Heart left ventricle (tissue), 16 donors: Measurements from ENCODE around the gene SRF. TPM values are rescaled to one million over a fixed set of nuclear protein-coding genes. Genes with fewer than 3 reads are reported as not detected.

Experiments used
- ATAC-seq, 4 donors: fragments of 200-7000 bp; cut with Tn5 transposase; one replicate each; pipeline ENCODE4 v1.9.1; 2020 to 2022; ENCODE audit warnings: moderate library complexity in 4 of 4, mild to moderate bottlenecking in 3 of 4, moderate number of reproducible peaks in 1 of 4
- DNase-seq, 5 donors: peaks; one replicate each; pipeline ENCODE4 v3.0.0-alpha.2; 2020
- H3K27ac ChIP-seq, 12 donors: fragments of 200-600 bp; sonication (generic) in 4 of 12; one replicate each; pipeline versions ENCODE4 v1.5.0 to v1.8.0; 2016 to 2022; ENCODE audit warnings: mild to moderate bottlenecking in 2 of 12
- H3K27me3 ChIP-seq, 9 donors: fragments of 200-600 bp; sonication (generic) in 2 of 9; one replicate each; pipeline versions ENCODE4 v1.5.1 to v1.8.0; 2016 to 2022; ENCODE audit warnings: mild to moderate bottlenecking in 3 of 9
- H3K36me3 ChIP-seq, 9 donors: fragments of 200-600 bp; sonication (generic) in 2 of 9; one replicate each; pipeline versions ENCODE4 v1.5.0 to v1.8.0; 2018 to 2022; ENCODE audit warnings: mild to moderate bottlenecking in 2 of 9
- H3K4me1 ChIP-seq, 12 donors: fragments of 200-600 bp; sonication (generic) in 4 of 12; one replicate each; pipeline versions ENCODE4 v1.5.0 to v1.8.0; 2016 to 2022; ENCODE audit warnings: mild to moderate bottlenecking in 3 of 12
- H3K4me3 ChIP-seq, 12 donors: fragments of 200-600 bp; sonication (generic) in 4 of 12; one replicate each; pipeline versions ENCODE4 v1.5.0 to v1.8.0; 2017 to 2022; ENCODE audit warnings: mild to moderate bottlenecking in 9 of 12, moderate library complexity in 4 of 12
- H3K9me3 ChIP-seq, 12 donors: fragments of 200-600 bp; sonication (generic) in 4 of 12; one replicate each; pipeline versions ENCODE4 v1.5.0 to v1.8.0; 2016 to 2022; ENCODE audit warnings: mild to moderate bottlenecking in 1 of 12
- POLR2A ChIP-seq, 2 donors: fragments of 450-650 bp; IDR thresholded peaks; one replicate each; pipeline ENCODE4 v1.6.1; 2017; ENCODE audit warnings: antibody characterized with exemption in 2 of 2, mild to moderate bottlenecking in 2 of 2, moderate library complexity in 2 of 2
- WGBS, 4 donors: extraction: QIAGEN DNeasy Blood & Tissue Kit in 2 of 4; methylation state at CpG; one replicate each; pipeline versions ENCODE4 v1.1.5 to v1.1.7; 2013 to 2018; 5-methylcytosine and 5-hydroxymethylcytosine counted together
- intact Hi-C, 10 donors: fragments of 100-400 bp; cut with DNase I; formaldehyde crosslinking; loops; one replicate each; pipeline versions ENCODE4 v1.11.1 to v1.14.2; 2022
- polyA plus RNA-seq, 2 donors: library from polyadenylated mRNA; stranded (reverse); fragments of 200-250 nt; gene quantifications; one replicate each; pipeline ENCODE4 v1.2.3, GENCODE V29; 2013
- total RNA-seq, 9 donors: library from RNA; depleted of rRNA in 2 of 9; stranded (reverse); fragments of >200 nt in 2 of 9; fragmentation: NEBNext Ultra II Directional in 3 of 9; extraction: Animal tissue kit (Norgen Biotek cat#: 25700) in 3 of 9; gene quantifications; one replicate each; pipeline versions ENCODE4 v1.1.0 to v1.2.4, GENCODE V29; 2016 to 2023
- TF ChIP-seq, protein P1 (sequence below), 12 donors: fragments of 200-600 bp; sonication (generic) in 4 of 12; IDR thresholded peaks; one replicate each; pipeline versions ENCODE4 v1.5.0 to v1.8.0; 2018 to 2022; ENCODE audit warnings: antibody characterized with exemption in 12 of 12, mild to moderate bottlenecking in 5 of 12
- donor health status: ischemic (EF 13 %, LVEDD 7.1; RV severe dilation, severe dysfunction).
- donor health status: healthy with polysubstance abuse.
- donor health status: DM: no; HTN: yes; CAD: no.
- donor health status: DM: no; HTN: no; CAD: no.
- donor health status: ischemic (EF 25% LVEDD 6.9; RV normal size, moderate dysfunction).
- donor health status: ischemic (EF 25% LVEDD 5.7; RV mildly dilated, moderate dysfunction).
- donor health status: healthy.
- donor health status: DM: yes; HTN: yes; CAD: no.
- donor health status: ischemic (EF 35%, LVEDD 5.7; RV mildly dilated, moderate dysfunction).
- donor health status: nonischemic (EF 11% LVEDD 7.7; RV severe dilation, severe dysfunction).
- donor health status: DM: yes; HTN: yes; CAD: no.
- donor health status: PGD.
- donor health status: ischemic (EF 29% LVEDD 5.4; RV normal size, mild dysfunction).
- donor health status: nonischemic (EF 23%, LVEDD 6.1; RV moderate dilation, normal function).

Gene SRF
- total and polyA plus RNA-seq, 11 donors: 43.5 to 94.4 (median 73.3) TPM

DNA sequence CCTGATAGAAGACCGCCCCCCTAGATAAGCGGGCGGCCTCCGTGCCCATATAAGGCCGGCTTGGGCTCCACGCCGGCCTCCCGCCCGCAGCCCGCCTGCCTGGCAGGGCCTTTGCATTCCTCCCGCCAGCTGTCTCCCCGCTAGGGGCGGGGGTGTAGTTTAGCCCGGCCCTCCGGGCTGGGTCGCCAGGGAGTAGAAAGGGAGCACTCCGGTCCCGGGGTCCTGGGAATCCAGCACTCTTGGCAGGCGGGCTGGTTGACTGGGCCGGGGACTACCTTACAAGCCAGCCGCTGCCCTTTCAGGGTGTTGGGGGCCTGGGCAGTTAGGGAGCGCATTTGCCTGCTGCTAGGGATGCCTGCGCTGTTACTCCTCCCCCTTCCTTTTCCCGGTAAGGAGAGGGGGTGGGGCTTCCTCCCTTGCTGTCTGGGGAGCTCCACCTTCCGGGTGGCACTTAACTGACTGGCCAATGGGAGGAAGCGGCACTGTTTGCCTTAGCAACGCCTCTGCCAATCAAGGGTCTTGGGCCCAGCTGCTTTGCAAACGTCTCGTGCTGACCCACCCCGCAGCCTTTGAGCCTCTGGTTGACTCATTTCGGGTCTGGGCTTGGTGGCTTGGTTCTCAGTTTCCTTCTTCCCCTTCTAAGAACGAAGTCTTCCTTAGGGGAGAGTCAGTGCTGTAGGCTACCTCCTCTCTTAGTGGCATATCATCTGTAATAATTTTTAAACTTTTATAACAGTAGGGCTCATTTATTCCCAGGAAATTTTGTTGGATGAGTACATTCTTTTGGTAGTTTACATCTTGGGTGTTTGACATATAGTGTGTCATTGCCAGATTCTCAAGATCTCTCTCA is 3.4 kb downstream of the SRF start:
- Histone ChIP-seq H3K4me1 (peaks cover 8 to 44% (median 38%) of the 10 kb centered on the region in 12 donors), H3K27me3 (no peaks in the 10 kb centered on the region), H3K9me3 (no peaks in the 10 kb centered on the region), H3K27ac (peak overlapping the region; percentile 87 to 100 (median 98)), H3K36me3 (peaks cover 0 to 48% (median 45%) of the 10 kb centered on the region in 9 donors), H3K4me3 (peak overlapping the region in 11 of 12 donors; percentile 25 to 100 (median 95))
- TF ChIP-seq, protein P1, sequence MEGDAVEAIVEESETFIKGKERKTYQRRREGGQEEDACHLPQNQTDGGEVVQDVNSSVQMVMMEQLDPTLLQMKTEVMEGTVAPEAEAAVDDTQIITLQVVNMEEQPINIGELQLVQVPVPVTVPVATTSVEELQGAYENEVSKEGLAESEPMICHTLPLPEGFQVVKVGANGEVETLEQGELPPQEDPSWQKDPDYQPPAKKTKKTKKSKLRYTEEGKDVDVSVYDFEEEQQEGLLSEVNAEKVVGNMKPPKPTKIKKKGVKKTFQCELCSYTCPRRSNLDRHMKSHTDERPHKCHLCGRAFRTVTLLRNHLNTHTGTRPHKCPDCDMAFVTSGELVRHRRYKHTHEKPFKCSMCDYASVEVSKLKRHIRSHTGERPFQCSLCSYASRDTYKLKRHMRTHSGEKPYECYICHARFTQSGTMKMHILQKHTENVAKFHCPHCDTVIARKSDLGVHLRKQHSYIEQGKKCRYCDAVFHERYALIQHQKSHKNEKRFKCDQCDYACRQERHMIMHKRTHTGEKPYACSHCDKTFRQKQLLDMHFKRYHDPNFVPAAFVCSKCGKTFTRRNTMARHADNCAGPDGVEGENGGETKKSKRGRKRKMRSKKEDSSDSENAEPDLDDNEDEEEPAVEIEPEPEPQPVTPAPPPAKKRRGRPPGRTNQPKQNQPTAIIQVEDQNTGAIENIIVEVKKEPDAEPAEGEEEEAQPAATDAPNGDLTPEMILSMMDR (IDR thresholded peaks at IDR 0.05): peak in 8 of 12 donors; percentile 19 to 43 (median 30)
- peak in 1 of 2 donors; percentile 71 for TF ChIP-seq POLR2A (IDR thresholded peaks at IDR 0.05)
- intact Hi-C loops: loop anchor here in 1 of 10 donors (5.0 kb wide), 1 partner anchor 117 kb away; the partner anchor contains the start of genes KLC4 and MRPL2
- ATAC-seq: peak; percentile 79 to 87 (median 82)
- peak; percentile 96 to 99 (median 98) for DNase-seq
- WGBS, 4 donors: 0 to 2% (median 1%) methylated on average over 9 to 32 of the region's 32 CpGs

DNA sequence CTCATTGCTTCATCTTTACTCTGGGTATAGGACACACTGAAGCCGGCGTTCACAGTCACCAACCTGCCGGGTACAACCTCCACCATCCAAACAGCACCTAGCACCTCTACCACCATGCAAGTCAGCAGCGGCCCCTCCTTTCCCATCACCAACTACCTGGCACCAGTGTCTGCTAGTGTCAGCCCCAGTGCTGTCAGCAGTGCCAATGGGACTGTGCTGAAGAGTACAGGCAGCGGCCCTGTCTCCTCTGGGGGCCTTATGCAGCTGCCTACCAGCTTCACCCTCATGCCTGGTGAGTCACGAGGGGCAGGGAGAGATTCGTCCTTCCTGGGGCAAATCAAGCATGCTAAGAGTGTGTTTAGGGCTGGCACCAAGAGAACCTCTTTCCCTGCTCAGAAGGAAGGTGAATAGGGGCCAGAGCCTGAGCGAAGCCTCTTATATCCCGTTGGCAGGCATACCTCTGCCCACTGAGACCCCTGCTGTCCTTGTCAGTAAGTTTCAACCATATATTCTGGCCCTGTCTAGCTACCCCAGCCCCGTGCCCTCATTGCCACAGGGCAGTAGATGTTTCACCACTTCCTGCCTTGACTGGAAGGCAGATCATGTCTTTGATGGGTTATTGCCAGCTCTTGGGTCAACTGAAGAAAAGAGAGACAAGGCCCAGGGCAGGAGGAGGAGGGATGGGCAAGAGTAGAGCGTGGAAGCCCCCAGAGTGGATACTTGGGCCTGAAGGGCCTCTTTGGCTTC is 4.8 kb downstream of the SRF start:
- Histone ChIP-seq H3K4me3 (no peak overlapping the region), H3K9me3 (no peaks in the 10 kb centered on the region), H3K27ac (peak overlapping the region in 4 of 12 donors; percentile 89 to 99 (median 97)), H3K4me1 (peaks cover 8 to 38% (median 33%) of the 10 kb centered on the region in 12 donors), H3K27me3 (no peaks in the 10 kb centered on the region), H3K36me3 (peaks cover 0 to 59% (median 55%) of the 10 kb centered on the region in 9 donors)
- WGBS, 4 donors: 89 to 93% (median 90%) methylated on average over 10 to 11 of the region's 11 CpGs
- TF ChIP-seq POLR2A (IDR thresholded peaks at IDR 0.05): no peak
- TF ChIP-seq, protein P1 (IDR thresholded peaks at IDR 0.05): no peak
- DNase-seq (no peak), ATAC-seq (no peak)
- intact Hi-C loops: no loop called here

DNA sequence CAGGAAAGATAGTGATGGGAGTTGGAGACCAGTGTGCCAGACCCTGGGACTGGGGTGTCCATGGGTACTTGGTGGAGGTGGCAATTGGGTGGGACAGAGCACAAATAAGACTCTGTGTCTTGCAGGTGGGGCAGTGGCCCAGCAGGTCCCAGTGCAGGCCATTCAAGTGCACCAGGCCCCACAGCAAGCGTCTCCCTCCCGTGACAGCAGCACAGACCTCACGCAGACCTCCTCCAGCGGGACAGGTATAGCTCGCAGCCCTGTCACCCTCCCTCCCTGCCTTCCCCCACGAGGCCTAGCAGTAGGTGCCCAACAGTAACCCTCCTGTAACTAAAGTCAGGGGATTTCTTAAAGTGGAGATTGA is 5.3 kb downstream of the SRF start:
- DNase-seq: no peak
- WGBS, 4 donors: 88 to 95% (median 92%) methylated on average over 6 of the region's 6 CpGs
- intact Hi-C loops: no loop called here
- peak overlapping the region in 2 of 12 donors; percentile 89 to 99 for H3K27ac ChIP-seq
- H3K4me3 ChIP-seq: no peak overlapping the region
- TF ChIP-seq, protein P1 (IDR thresholded peaks at IDR 0.05): no peak
- no peak for TF ChIP-seq POLR2A (IDR thresholded peaks at IDR 0.05)
- H3K9me3 ChIP-seq: no peaks in the 10 kb centered on the region
- H3K36me3 ChIP-seq: peaks cover 0 to 62% (median 55%) of the 10 kb centered on the region in 9 donors
- H3K27me3 ChIP-seq: no peaks in the 10 kb centered on the region
- ATAC-seq: no peak
- H3K4me1 ChIP-seq: peaks cover 8 to 44% (median 37%) of the 10 kb centered on the region in 12 donors

DNA sequence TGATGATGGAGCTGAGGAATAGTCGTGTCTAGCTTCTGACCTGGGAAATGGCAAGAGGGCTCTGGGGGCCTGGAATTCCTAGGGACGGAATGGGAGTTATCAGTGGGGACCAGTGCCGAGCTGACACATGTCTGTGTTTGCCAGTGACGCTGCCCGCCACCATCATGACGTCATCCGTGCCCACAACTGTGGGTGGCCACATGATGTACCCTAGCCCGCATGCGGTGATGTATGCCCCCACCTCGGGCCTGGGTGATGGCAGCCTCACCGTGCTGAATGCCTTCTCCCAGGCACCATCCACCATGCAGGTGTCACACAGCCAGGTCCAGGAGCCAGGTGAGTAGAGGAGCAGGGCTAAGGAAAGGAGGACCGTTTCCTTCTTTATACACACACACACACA is 7.1 kb downstream of the SRF start:
- intact Hi-C loops: no loop called here
- Histone ChIP-seq H3K4me1 (peaks cover 12 to 50% (median 38%) of the 10 kb centered on the region in 12 donors), H3K36me3 (peaks cover 0 to 62% (median 55%) of the 10 kb centered on the region in 9 donors), H3K27ac (no peak overlapping the region), H3K9me3 (no peaks in the 10 kb centered on the region), H3K4me3 (no peak overlapping the region), H3K27me3 (no peaks in the 10 kb centered on the region)
- ATAC-seq: no peak
- peak in 1 of 5 donors; percentile 55 for DNase-seq
- TF ChIP-seq, protein P1 (IDR thresholded peaks at IDR 0.05): no peak
- no peak for TF ChIP-seq POLR2A (IDR thresholded peaks at IDR 0.05)
- WGBS, 4 donors: 75 to 81% (median 78%) methylated on average over 11 to 12 of the region's 12 CpGs
